Measurements from ENCODE around the gene CAPN5. TPM values are rescaled to one million over a fixed set of nuclear protein-coding genes. Genes with fewer than 3 reads are reported as not detected.
A peak's percentile ranks its signal among the peaks of the same experiment; 100 is the strongest.

The CAPN5 gene
- total RNA-seq, 1 donor from 2014 or later = 18.3 TPM

DNA sequence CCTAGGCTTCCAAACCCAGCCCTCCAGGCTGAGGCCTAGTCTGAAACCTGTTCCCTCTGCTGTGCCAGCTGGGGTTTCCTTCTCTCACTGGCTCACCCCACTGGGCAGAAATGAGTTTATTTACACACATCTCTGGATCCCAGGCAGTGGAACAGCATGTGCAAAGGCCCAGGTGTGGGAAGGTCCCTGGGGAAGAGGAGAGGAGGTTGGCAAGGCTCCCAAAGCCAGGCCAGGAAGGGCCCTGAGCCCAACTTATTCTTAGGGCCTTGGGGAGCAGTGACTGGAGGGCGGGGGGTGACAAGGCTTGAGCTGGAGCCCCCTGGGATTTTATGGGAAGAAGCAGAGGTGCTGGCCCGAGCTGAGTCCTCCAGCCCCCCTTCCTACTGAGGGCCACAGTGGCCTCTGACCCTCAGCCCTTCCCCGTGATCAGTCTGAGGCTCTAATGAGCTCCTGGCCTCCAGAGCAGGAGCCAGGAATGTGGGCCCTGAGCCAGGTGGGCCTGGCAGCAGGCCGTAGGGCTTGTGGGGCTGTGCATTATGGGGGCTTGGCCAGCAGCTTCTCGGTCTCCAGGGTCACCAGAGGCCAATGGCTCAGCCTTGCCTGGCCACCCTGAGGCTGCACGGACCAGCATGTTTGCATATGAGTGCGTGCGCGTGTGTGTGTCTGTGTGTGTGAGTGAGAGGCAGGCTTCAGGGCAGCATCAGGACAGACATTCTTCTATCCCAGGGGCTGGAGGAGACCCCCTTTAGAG, 64.2 kb downstream of the CAPN5 start:
- Mint-ChIP-seq H3K4me1 (peaks cover 20% of the 10 kb centered on the region), H3K4me3 (no peak overlapping the region)

GRCh38 chr11:77131560-77131959, 64.8 kb downstream of the CAPN5 start:
- TF ChIP-seq CTCF (IDR thresholded peaks at IDR 0.05; ENCODE audit: unreplicated experiment) = no peak
- no peak overlapping the region for H3K4me3 Mint-ChIP-seq
- H3K36me3 Mint-ChIP-seq = no peaks in the 10 kb centered on the region
- H3K9me3 Mint-ChIP-seq = peaks cover 5% of the 10 kb centered on the region
- H3K27me3 Mint-ChIP-seq (ENCODE audit: low read depth) = no peaks in the 10 kb centered on the region
- no peak for DNase-seq (ENCODE audit: low spot score in 2 of 2, unreplicated experiment in 2 of 2)
- peaks cover 14% of the 10 kb centered on the region for H3K4me1 Mint-ChIP-seq
- no peak overlapping the region for H3K27ac Mint-ChIP-seq

More for the DNA sequence above, 64.2 kb downstream of the CAPN5 start:
- no peak for TF ChIP-seq CTCF (IDR thresholded peaks at IDR 0.05; ENCODE audit: unreplicated experiment)
- H3K27ac Mint-ChIP-seq = peak overlapping the region; percentile 48
- H3K27me3 Mint-ChIP-seq (ENCODE audit: low read depth) = no peaks in the 10 kb centered on the region
- DNase-seq (ENCODE audit: low spot score in 2 of 2, unreplicated experiment in 2 of 2) = no peak
- H3K9me3 Mint-ChIP-seq = peaks cover 5% of the 10 kb centered on the region
- H3K36me3 Mint-ChIP-seq = no peaks in the 10 kb centered on the region

DNA sequence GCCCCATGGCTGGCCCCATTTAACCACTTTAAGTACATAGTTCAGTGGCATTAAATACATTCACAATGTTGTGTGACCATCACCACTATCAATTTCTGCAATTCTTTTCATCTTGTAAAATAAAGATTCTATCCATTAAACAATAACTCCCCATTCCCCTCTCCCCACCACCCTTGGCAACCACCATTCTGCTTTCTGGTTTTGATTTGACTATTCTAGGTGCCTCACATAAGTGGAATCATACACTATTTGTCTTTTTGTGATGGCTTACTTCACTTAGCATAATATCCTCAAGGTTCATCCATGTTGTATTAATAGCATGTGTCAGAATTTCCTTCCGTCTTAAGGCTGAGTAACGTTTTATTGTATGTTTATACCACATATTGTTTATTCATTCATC, 68.3 kb downstream of the CAPN5 start:
- H3K27ac Mint-ChIP-seq = no peak overlapping the region
- no peak for DNase-seq (ENCODE audit: low spot score in 2 of 2, unreplicated experiment in 2 of 2)
- H3K4me3 Mint-ChIP-seq = no peak overlapping the region
- peaks cover 4% of the 10 kb centered on the region for H3K4me1 Mint-ChIP-seq
- peaks cover 5% of the 10 kb centered on the region for H3K9me3 Mint-ChIP-seq
- TF ChIP-seq CTCF (IDR thresholded peaks at IDR 0.05; ENCODE audit: unreplicated experiment) = no peak
- no peaks in the 10 kb centered on the region for H3K27me3 Mint-ChIP-seq (ENCODE audit: low read depth)
- H3K36me3 Mint-ChIP-seq = no peaks in the 10 kb centered on the region

DNA sequence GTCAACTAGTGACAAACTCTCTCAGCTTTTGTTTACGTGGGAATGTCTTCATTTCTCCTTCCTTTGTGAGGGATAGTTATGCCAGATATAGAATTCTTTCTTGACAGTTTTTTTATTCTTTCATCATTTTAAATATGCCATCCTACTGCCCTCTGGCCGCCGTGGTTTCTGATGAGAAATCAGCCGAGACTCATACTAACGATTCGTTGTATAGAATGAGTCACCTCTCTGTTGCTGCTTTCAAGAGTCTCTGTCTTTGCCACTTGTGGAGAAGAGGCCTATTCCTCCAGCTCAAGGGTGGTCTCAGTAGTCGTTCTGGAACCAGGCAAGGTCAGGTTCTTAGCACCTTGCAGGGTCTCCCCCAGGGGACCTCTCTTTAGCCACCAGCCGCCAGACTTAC, 69.3 kb downstream of the CAPN5 start:
- H3K4me1 Mint-ChIP-seq = peaks cover 4% of the 10 kb centered on the region
- H3K36me3 Mint-ChIP-seq = no peaks in the 10 kb centered on the region
- no peaks in the 10 kb centered on the region for H3K27me3 Mint-ChIP-seq (ENCODE audit: low read depth)
- no peak overlapping the region for H3K4me3 Mint-ChIP-seq
- no peak overlapping the region for H3K27ac Mint-ChIP-seq
- H3K9me3 Mint-ChIP-seq = peaks cover 5% of the 10 kb centered on the region
- no peak for TF ChIP-seq CTCF (IDR thresholded peaks at IDR 0.05; ENCODE audit: unreplicated experiment)
- DNase-seq (ENCODE audit: low spot score in 2 of 2, unreplicated experiment in 2 of 2) = no peak

DNA sequence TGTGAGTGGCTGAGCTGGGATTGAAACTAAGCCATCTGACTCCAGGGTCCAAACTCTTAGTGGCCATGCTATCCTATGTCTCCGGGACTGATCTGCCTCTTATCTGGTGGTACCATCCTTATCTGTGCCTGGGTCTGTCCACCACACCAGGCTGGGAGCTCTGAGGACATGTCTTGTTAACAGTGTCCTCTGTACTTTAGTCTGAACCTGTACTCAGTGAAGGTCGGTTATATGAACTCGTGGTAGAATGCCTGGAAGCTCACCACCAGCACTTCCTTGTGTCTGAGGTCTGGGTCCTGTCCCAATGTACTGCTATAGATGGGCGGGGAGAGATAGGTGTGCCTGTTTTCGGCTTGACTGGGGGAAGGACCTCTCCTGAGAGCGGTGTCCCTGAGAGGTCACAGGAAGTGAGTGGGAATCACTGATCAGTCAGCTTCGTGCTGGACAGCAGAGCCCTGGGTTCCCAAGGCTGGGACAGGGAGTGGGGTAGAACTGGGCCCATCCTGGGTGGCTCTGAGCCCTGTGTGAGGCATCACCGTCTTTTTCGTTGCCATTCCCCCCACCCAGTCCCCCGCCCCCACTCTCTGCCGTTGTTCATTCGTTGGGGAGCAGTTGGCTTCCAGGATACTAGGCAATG, 70.1 kb downstream of the CAPN5 start:
- H3K9me3 Mint-ChIP-seq = peaks cover 5% of the 10 kb centered on the region
- H3K27ac Mint-ChIP-seq = no peak overlapping the region
- DNase-seq (ENCODE audit: low spot score in 2 of 2, unreplicated experiment in 2 of 2) = no peak
- H3K27me3 Mint-ChIP-seq (ENCODE audit: low read depth) = no peaks in the 10 kb centered on the region
- no peak for TF ChIP-seq CTCF (IDR thresholded peaks at IDR 0.05; ENCODE audit: unreplicated experiment)
- H3K36me3 Mint-ChIP-seq = no peaks in the 10 kb centered on the region
- no peak overlapping the region for H3K4me3 Mint-ChIP-seq
- peaks cover 2% of the 10 kb centered on the region for H3K4me1 Mint-ChIP-seq
